HG03159 (cell line): ENCODE data around the gene OBI1.

Source experiments
- ATAC-seq: cut with Tn5 transposase; IDR thresholded peaks from one replicate; pipeline ENCODE4 v1.9.1; 2021; ENCODE audit warnings: mild to moderate bottlenecking, moderate library complexity; ENCODE audit not compliant: unreplicated experiment

OBI1 gene

GRCh38 chr13:78658630-78659449 lies at the start of gene OBI1:
TSS of gene OBI1 (minus strand) at chr13:78659155. CDS start at chr13:78659120, 35 bp downstream.
- ATAC-seq: peak; percentile 85

- no peak for ATAC-seq
Observed at GRCh38 chr13:78701383-78701782, 42.4 kb upstream of the OBI1 start.

GRCh38 chr13:78700121-78700910 lies 41.4 kb upstream of the OBI1 start:
- ATAC-seq: no peak

- no peak for ATAC-seq
Observed at GRCh38 chr13:78689011-78689410, 30.1 kb upstream of the OBI1 start.

- no peak for ATAC-seq
Observed at GRCh38 chr13:78686461-78686860, 27.5 kb upstream of the OBI1 start.

GRCh38 chr13:78680576-78681350 lies 21.8 kb upstream of the OBI1 start:
- no peak for ATAC-seq

GRCh38 chr13:78680115-78680561 lies 21.2 kb upstream of the OBI1 start:
- ATAC-seq: no peak

- no peak for ATAC-seq
Observed at GRCh38 chr13:78679329-78679728, 20.4 kb upstream of the OBI1 start.

- ATAC-seq: no peak
Observed at GRCh38 chr13:78675112-78675511, 16.2 kb upstream of the OBI1 start.

GRCh38 chr13:78674638-78675037 lies 15.7 kb upstream of the OBI1 start:
- no peak for ATAC-seq

GRCh38 chr13:78662467-78662866 lies 3.5 kb upstream of the OBI1 start:
- ATAC-seq: peak; percentile 31

GRCh38 chr13:78660495-78660857 lies 1.5 kb upstream of the OBI1 start:
- ATAC-seq: no peak

- no peak for ATAC-seq
Observed at GRCh38 chr13:78659732-78660494, 958 bp upstream of the OBI1 start.

GRCh38 chr13:78659450-78659730 lies 435 bp upstream of the OBI1 start:
- ATAC-seq: no peak

GRCh38 chr13:78657699-78658629 lies 991 bp downstream of the OBI1 start:
- peak; percentile 25 for ATAC-seq

GRCh38 chr13:78655906-78656305 lies 3.0 kb downstream of the OBI1 start:
- no peak for ATAC-seq

- no peak for ATAC-seq
Observed at GRCh38 chr13:78655007-78655406, 3.9 kb downstream of the OBI1 start.

- no peak for ATAC-seq
Observed at GRCh38 chr13:78652651-78653050, 6.3 kb downstream of the OBI1 start.

GRCh38 chr13:78650717-78651083 lies 8.3 kb downstream of the OBI1 start:
- no peak for ATAC-seq
